ENCODE data around the gene CIITA. TPM values are rescaled to one million over a fixed set of nuclear protein-coding genes. Genes with fewer than 3 reads are reported as not detected.

The CIITA gene
- total RNA-seq, 1 experiment from 2014 or later = not detected

DNA sequence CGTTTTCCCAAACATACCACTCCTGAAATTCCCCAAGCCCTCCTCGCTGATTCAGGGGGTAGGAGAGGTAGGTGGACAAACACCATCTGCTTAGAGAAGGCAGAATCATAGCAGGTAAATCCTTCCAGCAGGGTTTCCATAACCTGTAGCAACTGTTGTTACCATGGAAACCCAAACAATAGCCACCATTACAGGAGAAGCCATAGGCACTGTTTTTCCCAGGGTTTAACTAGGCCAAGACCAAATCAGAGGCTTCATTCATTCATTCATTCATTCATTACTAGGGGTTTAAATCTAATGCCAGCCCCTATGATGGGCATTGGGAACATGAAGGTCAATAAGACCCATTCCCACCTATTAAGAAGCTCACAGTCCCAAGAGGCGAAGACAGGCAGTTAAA is 25.5 kb upstream of the CIITA start:
- no peak for DNase-seq (ENCODE audit: extremely low read depth, low read depth)

DNA sequence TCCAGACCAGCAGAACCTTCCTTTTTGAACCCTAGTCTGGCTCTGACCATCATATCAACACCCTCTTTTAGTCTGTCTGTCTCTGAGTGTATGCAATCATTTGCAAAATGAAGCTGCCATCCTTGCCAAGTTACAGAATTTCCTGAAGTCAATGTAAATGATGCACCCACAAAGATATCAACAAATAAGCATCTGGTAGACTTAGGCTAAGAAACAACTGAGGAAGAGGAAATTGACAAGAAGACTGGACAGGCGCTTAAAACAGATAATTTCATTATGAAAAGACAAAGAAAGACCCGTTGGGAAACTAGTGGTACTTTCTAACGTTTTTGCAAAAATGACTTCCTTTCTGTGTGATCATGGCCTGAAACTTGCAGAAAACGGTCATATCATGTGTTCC is 24.7 kb upstream of the CIITA start:
- no peak for DNase-seq (ENCODE audit: extremely low read depth, low read depth)

DNA sequence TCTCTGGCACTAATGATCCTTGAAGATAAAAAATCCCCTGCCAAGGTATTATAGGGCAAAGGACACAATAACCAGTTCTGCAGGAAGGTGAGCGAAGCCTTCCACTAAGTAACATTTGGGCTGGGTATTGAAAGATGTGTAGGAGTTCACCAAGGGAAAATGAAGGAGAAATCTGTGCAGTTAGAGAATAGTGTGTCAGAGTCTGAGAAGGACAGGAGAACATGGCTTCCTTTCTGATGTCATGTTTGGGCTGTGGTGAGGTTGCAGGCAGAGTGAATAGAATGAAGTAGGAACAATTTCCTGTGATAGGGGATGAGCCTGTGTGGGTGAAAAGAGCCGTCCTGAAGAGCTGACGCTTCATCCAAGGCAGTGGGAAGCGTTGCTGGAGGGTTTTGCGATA is 24.1 kb upstream of the CIITA start:
- DNase-seq (ENCODE audit: extremely low read depth, low read depth) = no peak

DNA sequence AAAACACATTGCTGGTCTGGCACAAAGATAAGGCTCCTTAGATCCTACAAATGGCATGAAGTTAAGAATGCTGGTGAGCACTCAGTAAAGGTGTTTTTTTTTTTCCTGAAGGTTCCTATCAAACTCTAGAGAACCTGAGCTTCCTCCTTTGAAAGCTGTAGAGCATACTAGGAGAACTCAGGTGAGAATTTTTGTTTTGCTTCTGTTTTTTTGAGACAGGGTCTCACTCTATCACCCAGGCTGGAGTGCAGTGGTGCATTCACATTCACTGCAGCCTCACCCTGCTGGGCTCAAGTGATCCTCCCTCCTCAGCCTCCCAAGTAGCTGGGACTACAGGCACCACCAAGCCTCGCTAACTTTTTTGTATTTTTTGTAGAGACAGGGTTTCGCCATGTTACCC is 21.0 kb upstream of the CIITA start:
- no peak for DNase-seq (ENCODE audit: extremely low read depth, low read depth)

DNA sequence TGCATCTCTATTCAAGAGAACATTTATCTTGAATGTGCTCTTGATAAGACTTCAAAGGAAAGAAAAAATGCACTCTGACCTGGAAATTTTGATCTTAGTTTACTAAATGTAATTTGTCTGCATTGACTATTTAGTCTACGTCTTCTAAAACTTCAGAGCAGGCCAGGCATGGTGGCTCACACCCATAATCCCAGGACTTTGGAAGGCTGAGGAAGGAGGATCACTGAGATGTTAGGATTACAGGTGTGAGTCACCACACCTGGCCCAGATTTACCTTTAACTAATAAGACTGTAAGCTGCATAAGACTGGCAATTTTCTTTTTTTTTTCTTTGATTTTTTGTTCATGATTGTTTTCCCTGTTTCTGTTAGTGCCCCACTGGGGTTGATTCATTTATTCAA is 18.8 kb upstream of the CIITA start:
- DNase-seq (ENCODE audit: extremely low read depth, low read depth) = no peak

DNA sequence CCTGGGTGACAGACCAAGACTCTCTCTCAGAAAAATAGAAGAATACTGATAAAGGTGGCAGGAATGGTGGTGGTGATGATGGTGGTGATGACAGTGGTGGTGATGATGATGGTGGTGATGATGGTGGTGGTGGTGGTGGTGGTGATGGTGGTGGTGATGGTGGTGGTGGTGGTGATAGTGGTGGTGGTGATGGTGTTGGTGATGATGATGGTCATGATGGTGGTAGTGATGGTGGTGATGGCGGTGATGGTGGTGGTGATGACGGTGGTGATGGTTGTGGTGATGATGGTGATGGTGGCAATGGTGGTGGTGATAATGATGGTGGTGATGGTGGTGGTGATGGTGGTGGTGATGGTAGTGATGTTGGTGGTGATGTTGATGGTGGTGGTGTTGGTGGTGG is 18.0 kb upstream of the CIITA start:
- DNase-seq (ENCODE audit: extremely low read depth, low read depth) = no peak

DNA sequence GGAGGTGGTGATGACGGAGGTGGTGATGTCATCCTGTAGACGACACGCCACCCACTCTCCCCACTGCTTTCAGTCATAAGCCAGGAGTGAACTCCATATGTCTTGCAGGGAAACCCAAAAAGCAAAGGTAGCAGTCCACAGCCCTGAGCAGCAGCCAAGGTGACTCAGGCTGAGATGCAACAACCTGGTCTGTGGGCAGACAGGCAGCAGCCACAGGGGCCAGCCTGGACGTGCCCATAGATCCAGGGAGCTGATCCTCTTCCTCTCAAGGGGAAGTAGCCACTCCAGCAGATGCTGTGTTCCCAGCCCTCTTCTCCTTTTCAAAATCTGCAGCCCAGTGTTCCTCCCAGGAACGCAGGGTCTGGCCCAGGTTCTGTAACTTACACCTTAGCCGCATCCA is 17.3 kb upstream of the CIITA start:
- DNase-seq (ENCODE audit: extremely low read depth, low read depth) = no peak

DNA sequence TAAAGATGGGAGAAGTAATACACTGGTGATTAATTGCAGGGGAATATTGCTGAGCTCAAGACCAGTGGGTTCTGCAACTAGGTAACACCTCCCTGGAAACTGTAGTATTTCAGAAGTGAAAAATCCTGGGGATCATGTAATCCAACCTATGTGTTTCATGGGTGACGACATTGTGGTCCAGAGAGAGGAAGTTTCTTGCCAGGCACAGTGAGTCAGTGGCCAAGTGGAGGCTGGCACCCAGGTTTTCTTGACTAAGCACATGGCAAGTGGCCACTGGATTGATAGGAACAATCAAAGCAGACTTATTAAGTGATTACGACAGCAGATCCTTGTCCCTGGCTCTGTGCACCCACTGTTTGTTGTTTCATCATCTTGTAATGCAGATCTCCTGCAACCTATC is 14.6 kb upstream of the CIITA start:
- peak; percentile 14 for DNase-seq (ENCODE audit: extremely low read depth, low read depth)

DNA sequence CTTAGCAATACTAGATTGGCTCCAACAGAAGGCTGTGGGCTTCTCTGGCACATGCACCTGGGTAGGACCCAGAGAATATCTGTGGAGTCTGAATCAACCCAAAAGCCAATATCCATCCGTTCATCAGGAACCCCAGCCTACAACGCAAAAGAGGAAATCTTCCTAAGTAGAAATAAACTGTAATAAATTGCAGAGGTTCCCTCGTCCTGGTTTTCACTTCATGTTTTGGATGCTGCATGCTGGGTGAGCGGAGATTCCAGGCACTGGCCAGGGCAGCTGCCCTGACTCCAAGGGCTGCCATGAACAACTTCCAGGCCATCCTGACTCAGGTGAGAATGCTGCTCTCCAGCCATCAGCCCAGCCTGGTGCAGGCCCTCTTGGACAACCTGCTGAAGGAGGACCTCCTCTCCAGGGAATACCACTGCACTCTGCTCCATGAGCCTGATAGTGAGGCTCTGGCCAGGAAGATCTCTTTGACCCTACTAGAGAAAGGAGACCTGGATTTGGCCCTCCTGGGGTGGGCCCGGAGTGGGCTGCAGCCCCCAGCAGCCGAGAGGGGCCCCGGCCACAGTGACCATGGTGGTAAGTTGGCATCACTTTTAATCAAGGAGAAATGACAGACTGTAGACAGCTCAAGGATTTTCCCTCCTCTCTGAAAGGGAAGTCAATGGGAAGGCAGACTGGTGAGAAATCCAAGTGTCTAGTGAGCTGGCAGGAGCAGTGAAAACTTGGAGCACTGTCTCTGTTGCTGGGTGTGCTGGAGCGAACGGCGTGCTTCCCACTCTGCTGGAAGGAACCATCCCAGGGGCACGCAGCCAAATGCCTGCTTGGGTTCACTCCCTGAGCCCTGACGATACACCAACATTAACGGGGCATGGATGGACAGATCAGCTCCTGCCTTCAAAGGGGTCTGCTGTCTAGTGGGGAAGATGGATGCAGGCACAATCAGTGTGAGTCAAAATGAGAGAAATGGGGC is 10.7 kb upstream of the CIITA start:
- no peak for DNase-seq (ENCODE audit: extremely low read depth, low read depth)

DNA sequence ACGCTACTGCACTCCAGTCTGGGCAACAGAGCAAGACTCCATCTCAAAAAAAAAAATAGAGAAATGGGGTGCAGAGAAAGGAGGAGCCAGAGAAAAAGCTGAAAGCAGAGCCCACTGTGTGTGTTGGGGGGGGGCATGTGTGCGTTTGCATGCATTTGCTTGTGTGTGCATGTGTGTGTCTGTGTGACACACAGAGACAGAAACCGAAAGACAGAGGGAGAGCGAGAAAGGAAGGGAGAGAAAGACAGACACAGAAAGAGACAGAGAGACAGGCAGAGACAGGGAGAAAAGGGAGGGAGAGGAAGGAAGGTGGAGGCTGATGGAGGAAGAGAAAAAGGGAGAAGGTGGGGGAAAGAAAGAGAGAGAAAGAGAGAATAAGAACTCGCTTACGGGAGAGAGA is 9.8 kb upstream of the CIITA start:
- DNase-seq (ENCODE audit: extremely low read depth, low read depth) = no peak

DNA sequence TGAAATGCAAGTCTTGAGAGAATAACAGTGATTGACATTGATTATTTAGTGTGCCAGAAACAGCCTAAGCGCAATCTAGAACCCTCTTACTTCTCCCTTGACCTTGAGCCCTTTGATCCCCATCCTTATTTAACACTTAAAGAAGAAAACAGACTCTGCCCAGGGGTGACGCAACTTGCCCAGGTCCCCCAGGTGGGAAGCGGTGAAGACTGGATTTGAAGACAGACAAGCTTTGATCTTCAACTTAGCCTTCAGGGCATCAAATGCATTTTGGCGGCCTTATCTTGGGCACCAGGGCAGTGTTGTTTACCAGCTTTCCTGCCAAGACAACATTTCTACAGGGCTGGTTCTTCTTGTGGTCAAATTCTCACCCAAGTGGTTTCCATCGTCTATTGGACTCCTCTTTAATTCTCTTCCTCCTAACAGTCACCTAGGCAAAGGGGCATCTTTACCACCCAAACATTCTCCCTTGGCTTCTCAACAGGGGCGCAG is 8.9 kb upstream of the CIITA start:
- no peak for DNase-seq (ENCODE audit: extremely low read depth, low read depth)

DNA sequence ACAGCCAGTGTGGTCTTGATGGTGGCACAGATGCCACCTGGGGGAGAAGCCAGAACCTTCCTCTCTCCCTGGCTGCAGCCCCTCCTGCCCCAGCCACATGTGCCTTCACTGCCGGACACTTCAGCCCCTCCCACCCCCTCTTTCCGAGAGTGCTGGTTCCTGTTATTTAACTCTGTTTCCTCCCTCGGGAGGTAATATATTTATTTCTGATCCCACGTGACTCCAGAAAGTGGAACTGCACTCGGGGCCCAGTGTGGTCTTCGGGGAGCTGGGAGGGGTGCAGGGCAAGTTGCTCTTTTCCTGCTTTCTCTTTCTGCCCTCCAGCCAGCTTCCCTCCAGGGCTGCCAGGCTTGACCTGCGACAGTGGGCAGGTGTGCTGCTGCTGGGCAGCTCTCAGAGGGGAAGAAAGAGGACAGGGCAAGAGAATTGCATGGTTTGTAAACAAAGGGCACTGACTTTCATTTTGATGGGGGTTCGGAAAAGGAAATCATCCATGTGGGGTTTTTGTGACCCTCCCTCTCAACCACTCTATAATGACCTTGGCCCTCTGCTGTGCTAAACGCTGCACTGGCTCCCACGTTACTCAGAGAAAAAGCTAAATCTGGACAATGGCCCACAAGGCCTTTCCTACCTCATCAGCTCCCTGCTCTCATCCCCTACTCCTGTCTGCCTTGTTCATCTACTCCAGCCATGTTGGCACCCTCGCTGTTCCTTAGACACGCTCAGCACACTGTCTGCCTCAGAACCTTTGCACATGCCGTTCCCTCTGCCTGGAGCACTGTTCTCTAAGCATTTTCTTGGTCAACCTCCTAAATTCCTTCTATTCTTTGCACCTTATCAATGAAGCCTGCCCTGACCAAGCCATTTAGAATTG is 8.2 kb upstream of the CIITA start:
- DNase-seq (ENCODE audit: extremely low read depth, low read depth) = no peak

DNA sequence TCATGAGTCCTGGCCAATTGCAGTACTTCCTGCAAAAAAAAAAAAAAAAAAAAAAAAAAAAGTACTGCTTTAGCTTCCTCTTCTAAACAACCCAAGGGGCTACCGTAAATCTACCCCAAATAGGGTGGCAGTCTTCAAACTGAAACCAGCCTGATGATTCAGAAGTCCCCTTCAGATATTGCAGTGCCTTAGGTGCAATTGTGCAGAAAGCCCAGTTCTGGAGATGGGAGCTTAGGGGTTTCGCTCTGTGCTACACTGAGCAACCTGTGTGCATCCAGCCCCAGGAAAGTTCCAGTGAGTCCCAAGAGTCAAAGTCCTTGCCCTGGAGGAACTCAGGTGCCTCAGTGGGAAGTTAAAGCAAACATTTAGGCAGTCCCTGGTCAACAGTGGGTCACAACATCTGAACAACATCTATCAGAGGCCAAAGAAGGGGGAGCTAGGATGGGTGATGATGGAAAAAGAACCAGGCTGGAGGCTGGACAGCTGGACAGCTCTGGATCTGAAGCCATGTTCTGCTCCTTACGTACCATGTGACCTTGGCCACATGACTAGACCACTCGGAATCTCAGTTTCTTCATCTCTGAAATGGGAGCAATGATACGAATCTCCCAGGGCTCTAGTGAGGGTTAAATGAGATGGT is 6.7 kb upstream of the CIITA start:
- DNase-seq (ENCODE audit: extremely low read depth, low read depth) = no peak

DNA sequence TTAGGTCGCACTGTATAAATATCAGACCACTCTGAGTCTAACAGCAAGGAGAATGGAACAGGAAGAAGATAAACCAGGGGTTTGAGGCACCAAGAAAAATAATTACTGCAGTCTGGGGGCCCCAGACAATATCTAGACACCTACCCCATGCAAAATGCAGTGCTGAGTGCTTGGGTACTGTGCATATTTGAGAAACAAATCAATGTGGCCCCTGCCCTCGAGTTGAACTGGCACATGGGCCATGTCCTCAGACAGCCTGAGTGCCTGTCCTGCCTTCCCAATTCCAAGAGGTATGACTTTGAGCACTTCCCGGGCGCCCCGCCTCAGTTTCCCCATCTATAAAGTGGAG is 6.2 kb upstream of the CIITA start:
- no peak for DNase-seq (ENCODE audit: extremely low read depth, low read depth)

DNA sequence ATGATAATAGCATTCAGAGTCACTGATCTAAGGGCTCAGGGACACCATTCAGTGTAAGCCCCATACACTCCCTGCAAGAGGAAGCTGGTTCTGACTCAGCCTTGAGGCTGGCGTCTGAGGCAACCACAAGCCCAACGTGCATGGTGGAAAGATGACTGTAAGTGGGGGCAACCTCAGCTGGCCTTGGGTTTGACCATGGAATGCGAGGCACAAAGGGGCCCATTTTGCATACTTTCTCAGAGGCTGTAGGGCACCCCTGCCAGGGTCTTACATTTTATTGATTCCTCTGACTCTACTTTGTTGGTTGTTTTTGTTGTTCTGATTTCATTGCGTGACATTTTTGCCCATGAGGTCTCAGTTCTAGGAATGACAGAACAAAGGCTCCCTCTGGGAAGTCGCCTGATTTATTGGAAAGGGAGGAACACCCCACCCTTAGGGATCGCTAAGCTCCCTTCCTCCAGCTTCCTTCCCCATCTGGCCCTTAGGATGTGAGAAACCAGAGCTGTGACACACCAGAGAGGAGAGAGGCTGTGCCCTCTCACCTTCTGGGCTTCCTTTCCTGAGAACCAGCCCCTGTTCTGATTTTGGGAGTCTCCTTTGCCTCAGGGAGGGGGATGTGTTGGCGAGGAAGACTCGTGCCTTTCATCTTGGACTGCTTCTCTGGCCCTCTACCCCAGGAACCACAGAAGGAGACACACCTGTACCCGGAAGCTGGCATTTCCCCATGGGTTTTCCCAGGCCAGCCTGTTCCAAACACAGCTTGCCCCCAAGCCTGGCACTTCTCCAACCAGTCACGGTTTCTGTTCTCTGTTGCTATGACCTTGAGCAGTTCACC is 5.6 kb upstream of the CIITA start:
- no peak for DNase-seq (ENCODE audit: extremely low read depth, low read depth)

DNA sequence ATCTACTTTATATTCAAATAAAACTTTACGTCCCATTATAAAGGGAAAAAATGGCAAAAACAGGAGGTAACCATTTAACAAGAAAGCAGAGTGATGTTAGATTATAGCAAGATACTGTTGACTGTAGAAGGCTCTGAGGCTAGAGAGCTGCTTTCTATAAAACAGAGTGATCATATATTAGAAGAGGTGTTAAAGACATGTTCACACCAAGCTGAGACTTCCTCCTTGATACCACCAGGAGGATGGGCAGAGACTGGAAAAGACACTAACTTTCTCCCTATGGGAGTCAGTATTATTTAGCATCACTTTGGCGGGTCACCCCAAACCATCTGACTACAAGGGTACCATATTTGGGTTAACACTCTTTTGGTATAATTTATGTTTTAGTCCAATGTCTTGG is 687 bp upstream of the CIITA start:
- DNase-seq (ENCODE audit: extremely low read depth, low read depth) = no peak

DNA sequence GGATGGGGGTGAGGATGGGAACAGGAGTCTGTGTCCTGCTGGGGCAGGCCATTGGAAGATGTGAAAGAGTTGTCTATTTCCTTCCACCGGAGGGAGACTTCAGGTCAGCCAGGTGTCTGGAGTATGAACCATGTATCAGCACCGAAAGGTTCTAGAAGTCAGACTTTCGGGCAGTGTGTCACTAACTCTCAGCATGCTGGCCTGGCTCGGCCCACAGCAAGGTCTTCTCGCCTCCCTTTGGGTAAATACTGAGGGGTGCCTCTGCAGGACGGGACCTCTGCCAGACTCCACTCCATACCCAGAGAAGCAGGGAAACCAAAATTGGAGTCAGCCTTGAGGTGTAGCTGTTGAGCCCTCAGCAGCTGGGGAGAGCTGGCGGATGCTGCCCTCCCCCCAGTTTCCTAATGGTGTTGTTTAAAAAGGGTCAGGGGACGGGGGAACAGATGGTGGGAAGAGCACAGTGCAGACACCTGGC is 507 bp downstream of the CIITA start:
- DNase-seq (ENCODE audit: extremely low read depth, low read depth) = no peak

DNA sequence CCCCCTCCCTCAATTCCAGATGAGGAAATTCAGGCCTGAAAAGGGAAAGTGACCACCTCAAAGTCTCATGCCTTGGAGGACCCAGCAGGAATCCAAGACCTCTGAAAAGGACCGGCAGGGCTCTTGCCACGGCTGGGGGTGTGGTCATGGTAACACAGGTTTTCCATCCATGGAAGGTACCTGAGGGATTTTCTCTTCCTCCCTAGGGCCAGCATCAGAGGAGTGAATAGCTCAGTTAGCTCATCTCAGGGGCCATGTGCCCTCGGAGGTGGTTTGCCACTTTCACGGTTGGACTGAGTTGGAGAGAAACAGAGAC is 1.3 kb downstream of the CIITA start:
- no peak for DNase-seq (ENCODE audit: extremely low read depth, low read depth)

DNA sequence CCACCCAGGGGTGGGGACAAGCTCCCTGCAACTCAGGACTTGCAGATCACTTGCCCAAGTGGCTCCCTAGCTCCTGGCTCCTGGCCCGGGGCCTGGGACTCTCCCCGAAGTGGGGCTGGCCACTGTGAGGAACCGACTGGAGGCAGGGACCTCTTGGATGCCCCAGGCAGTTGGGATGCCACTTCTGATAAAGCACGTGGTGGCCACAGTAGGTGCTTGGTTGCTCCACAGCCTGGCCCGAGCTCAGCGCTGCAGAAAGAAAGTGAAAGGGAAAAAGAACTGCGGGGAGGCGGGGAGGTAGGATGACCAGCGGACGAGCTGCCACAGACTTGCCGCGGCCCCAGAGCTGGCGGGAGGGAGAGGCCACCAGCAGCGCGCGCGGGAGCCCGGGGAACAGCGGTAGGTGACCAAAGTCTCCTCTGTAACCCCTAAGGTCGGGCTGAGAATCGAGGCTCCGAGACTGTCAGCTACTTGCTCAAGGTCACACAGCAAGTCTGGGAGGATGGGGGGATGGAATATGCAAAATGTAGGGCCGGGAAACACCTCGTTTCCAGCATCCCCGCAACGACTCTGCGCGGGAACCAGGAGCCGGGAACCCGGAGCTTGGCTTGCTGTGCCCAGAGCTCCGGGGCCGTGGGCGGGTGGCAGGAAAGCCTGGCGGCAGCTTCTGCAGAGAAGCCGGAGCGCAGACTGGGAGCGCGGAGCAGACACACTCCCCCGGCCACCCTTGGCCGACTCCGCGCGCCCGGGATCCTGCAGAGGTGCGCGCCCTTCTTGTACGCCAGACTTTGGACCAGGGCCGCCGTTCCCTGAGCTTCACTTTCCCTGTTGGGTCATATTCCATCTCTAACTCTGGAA is 1.9 kb downstream of the CIITA start:
- DNase-seq (ENCODE audit: extremely low read depth, low read depth) = no peak
